Measurements from ENCODE around the gene PAPOLG. TPM values are rescaled to one million over a fixed set of nuclear protein-coding genes. Genes with fewer than 3 reads are reported as not detected.
A peak's percentile ranks its signal among the peaks of the same experiment; 100 is the strongest.

PAPOLG gene
- 10 to 100 TPM; 18.3 to 28.3 (median 25.2) TPM for polyA plus RNA-seq (ENCODE audit: insufficient read depth in 1 of 5, insufficient read length in 5 of 5, low replicate concordance in 1 of 5)
- long read RNA-seq, donor 1, result 0 reads
- long read RNA-seq, donor 2, full-length matches to known transcripts, result 1 of 1 reads
- long read RNA-seq, donor 2, partial matches to known transcripts, result 0 of 1 reads
- long read RNA-seq, donor 2, other reads (novel, unspliced or antisense), result 0 of 1 reads
- long read RNA-seq, donor 3, full-length matches to known transcripts, result 2 of 2 reads
- long read RNA-seq, donor 3, partial matches to known transcripts, result 0 of 2 reads
- long read RNA-seq, donor 3, other reads (novel, unspliced or antisense), result 0 of 2 reads
- long read RNA-seq, donor 4, partial matches to known transcripts, result 20 of 20 reads
- long read RNA-seq, donor 4, other reads (novel, unspliced or antisense), result 0 of 20 reads
- long read RNA-seq, donor 5, result 0 reads
- long read RNA-seq, donor 6, full-length matches to known transcripts, result 2 of 2 reads
- long read RNA-seq, donor 6, partial matches to known transcripts, result 0 of 2 reads
- long read RNA-seq, donor 6, other reads (novel, unspliced or antisense), result 0 of 2 reads
- long read RNA-seq, donor 7, full-length matches to known transcripts, result 1 of 1 reads
- long read RNA-seq, donor 7, partial matches to known transcripts, result 0 of 1 reads
- long read RNA-seq, donor 7, other reads (novel, unspliced or antisense), result 0 of 1 reads
- long read RNA-seq, donor 8, result 0 reads

- DNase-seq, result peak; percentile 88 to 91
These were observed at the start of gene PAPOLG for GRCh38 chr2:60756097-60757087. TSS of gene PAPOLG (plus strand) at chr2:60756268. CDS start at chr2:60756479, 211 bp downstream.

GRCh38 chr2:60707750-60708371 lies 48.2 kb upstream of the PAPOLG start:
- DNase-seq, result peak; percentile 13 to 22

DNA sequence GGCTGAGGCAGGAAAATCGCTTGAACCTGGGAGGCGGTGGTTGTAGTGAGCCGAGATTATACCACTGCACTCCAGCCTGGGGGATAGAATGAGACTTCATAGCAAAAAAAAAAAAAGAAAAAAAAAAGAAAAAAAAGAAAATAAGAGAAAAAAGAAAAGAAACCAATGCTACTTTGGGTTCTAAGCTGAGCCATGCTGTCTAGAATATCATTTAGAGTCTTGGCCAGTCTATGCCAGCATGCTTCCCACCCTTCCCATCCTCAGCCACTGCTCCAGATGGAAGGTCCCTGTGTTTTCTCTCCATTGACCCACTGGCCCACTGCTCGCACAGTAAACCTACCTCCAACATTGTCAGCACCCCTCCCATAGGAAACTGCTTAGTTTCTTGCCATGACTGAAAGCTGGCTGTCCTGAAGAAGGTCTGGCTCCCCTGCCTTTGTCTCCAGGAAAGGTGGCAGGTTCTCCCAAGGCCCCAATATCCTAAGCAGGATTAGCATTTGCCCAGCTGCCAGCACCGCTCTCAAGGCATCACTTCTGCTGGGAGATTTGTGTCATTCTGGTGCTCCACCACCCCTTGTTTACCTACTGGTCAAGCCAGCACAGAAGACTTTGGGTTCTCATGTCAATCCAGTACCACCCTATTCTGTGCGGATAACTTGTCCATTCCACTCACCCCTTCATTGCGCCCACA lies 47.3 kb upstream of the PAPOLG start:
- no peak for DNase-seq

DNA sequence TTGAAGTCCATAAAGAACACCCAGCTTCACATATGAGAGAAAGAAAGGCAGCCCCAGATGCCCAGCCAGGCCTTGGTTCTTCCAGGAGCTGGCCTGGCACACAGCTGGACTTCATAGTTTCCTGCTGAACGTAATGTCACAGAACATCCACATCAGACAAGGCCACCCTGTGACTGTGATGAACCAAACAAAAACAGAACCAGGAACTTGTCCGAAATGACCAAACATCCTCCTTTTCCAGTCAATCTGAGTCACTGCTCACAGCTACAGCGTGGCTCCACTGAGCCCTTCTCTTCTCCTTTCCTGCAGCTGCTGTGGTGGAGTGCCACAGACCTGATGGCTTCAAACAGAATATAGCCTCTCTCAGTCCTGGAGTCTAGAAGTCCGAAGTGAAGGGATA lies 45.4 kb upstream of the PAPOLG start:
- no peak for DNase-seq

GRCh38 chr2:60715561-60715960 lies 40.5 kb upstream of the PAPOLG start:
- no peak for DNase-seq

- DNase-seq, result no peak
These were observed 38.4 kb upstream of the PAPOLG start for GRCh38 chr2:60717691-60718090.

DNA sequence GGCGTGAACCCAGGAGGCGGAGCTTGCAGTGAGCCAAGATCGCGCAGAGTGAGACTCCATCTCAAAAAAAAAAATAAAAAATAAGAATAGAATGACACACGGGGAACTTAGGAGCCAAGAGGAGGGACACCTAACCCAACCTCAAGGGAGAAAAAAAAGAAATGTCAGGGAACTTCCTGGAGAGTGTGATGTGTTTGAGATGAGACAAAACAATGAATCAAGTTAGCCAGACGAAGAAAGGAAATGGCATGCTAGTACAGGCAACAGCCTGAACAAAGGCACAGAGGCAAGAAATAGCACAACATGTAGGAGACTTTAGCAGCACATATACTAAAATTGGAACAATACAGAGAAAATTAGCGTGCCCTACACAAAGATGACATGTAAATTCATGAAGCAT lies 36.7 kb upstream of the PAPOLG start:
- DNase-seq, result no peak

- no peak for DNase-seq
These were observed 30.6 kb upstream of the PAPOLG start for GRCh38 chr2:60725466-60725865.

DNA sequence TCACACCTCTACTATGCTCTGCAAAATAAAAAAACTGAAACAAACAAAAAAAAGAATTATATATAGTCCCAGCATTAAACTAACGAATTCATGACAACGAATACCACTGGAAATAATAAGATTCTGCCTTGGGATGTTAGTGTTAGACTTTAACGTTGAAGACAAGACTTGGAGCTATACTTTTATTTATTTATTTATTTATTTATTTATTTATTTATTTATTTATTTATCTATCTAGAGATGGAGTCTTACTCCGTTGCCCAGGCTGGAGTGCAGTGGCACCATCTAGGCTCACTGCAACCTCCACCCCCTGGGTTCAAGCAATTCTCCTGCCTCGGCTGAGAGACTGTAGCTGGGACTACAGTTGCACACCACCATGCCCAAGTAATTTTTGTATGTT lies 27.2 kb upstream of the PAPOLG start:
- DNase-seq, result no peak

- DNase-seq, result no peak
These were observed 20.4 kb upstream of the PAPOLG start for GRCh38 chr2:60735496-60736250.

GRCh38 chr2:60738679-60739078 lies 17.4 kb upstream of the PAPOLG start:
- no peak for DNase-seq

- DNase-seq, result no peak
These were observed 16.9 kb upstream of the PAPOLG start for GRCh38 chr2:60739156-60739555.

- DNase-seq, result no peak
These were observed 14.5 kb upstream of the PAPOLG start for GRCh38 chr2:60741576-60741975.

DNA sequence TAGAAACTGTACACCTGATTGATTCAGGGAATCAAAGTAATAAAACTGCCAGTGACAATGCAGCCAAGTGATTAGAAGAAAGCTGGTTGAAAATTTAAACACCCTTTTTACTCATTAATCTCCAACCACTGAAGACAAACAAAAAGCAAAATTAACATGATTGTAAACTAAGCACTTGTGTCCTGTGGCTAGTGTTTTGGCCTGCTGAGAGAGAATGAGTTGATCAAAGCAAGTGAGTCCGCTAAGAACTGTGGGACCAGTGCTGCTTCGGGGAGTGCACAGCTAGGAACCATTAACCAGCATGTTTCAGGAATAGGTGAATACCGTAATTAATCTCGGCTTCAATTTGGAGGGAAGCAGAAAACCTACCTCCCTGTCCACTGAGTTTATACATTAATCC lies 13.6 kb upstream of the PAPOLG start:
- DNase-seq, result no peak

DNA sequence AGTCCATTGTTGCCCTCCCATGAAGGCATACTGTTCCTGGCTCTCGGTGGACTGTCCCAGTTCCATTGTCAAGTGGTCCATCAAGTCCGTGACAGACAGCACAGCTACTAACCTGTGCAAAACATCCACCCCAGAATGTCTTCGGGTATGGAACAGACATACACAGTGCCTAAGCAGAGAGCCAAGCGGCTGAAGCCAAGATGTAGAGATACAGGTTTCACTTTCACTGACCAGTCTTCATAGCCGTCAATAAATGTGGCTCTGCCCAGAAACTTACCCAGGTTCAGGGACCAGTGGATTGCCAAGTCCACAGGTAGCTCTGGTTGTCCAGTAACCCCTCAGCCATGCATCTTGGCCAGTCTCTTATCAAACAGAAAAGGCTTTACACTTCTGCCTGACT lies 10.7 kb upstream of the PAPOLG start:
- DNase-seq, result no peak

DNA sequence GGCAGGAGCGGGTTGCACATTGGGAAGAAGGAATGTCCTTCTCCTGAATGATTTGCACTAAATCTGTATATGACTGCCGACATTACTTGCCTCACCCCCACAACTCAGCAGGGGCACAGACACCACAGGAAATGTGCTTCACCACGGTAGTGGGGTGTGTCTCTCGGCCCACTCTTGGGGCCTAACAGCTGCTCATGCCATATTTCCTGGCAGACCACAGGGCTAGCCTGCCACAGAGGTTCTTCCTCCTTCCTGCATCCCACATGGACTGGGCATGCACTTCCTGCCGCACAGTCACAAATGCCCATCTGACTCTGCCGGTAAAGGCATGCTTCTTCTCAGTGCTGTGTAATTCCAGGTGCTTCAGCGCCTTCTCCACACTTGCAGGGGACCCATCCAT lies 10.3 kb upstream of the PAPOLG start:
- no peak for DNase-seq

DNA sequence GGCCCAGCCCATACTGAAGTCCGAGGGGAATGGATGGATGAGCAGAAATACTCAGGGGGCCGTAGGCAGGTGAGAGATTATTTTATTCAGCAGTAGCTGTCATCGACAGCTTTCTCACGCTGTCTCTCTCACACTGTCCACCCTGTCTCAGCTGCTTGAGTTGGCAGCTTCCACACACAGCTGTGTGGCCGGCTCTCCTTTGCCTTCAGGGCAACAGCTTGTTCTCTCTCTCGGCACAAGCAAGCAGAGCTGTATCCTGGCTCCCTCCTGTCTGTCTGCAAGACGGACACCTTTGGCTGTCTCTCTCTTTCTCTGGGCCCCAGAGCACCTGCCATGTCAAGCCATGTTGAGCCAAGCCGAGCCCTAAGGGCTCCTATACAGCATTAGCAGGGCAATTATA lies 9.8 kb upstream of the PAPOLG start:
- no peak for DNase-seq

DNA sequence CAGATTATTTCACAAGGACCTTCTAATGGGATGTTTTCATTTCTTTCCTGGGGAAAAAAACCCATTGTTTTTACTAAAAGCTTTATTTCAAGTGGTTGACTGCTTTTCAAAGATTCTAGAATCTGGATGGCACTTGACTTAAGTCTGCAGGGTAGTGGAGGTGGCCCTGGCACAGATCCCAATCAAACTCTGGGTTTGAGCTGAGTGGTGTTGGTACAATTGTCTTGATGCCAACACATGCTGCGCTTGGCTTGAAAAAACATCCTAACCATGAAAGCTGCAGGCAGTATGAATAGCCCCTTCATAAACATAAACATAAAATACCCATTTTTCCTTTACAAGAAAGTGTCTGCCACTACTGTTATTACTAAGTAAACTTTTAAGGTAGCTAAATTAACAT lies 3.6 kb downstream of the PAPOLG start:
- peak in 1 of 2 donors; percentile 34 for DNase-seq

- no peak for DNase-seq
These were observed 8.9 kb downstream of the PAPOLG start for GRCh38 chr2:60764736-60765534.
